Measurements from ENCODE around the gene PARD3.

DNA sequence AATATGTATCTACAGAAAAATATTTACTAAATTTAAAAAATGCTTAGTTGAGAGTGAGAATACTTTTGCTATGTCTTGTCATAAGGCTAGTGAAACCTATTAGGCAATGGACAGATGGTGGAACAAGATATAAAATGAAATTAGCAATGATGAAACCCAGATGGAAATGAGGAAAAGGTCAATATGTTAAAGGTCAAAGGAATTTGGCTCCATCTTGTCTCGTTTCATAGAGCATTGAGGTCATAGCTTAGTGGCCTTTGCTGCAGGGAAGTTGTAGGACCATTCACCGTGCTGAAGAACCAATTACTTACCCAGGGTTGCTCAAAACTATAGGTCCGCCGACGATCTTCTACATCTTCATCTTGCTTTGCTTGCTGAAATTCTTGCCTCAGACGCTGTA is 683.9 kb downstream of the PARD3 start:
- TF ChIP-seq, protein P1, sequence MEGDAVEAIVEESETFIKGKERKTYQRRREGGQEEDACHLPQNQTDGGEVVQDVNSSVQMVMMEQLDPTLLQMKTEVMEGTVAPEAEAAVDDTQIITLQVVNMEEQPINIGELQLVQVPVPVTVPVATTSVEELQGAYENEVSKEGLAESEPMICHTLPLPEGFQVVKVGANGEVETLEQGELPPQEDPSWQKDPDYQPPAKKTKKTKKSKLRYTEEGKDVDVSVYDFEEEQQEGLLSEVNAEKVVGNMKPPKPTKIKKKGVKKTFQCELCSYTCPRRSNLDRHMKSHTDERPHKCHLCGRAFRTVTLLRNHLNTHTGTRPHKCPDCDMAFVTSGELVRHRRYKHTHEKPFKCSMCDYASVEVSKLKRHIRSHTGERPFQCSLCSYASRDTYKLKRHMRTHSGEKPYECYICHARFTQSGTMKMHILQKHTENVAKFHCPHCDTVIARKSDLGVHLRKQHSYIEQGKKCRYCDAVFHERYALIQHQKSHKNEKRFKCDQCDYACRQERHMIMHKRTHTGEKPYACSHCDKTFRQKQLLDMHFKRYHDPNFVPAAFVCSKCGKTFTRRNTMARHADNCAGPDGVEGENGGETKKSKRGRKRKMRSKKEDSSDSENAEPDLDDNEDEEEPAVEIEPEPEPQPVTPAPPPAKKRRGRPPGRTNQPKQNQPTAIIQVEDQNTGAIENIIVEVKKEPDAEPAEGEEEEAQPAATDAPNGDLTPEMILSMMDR (IDR thresholded peaks at IDR 0.05; ENCODE audit: extremely low read depth in 1 of 2, insufficient read depth in 1 of 2, low read depth in 1 of 2, low read length in 2 of 2): no peak
- TF ChIP-seq POLR2AphosphoS5 (IDR thresholded peaks at IDR 0.05; ENCODE audit: insufficient read depth, low read depth, low read length) (no peak), MAX (IDR thresholded peaks at IDR 0.05; ENCODE audit: insufficient read depth, insufficient read length) (no peak), EZH2 (IDR thresholded peaks at IDR 0.05; ENCODE audit: borderline replicate concordance, low read depth, low read length, severe bottlenecking) (no peak), POLR2A (IDR thresholded peaks at IDR 0.05; ENCODE audit: low read depth, low read length) (no peak), GATA2 (IDR thresholded peaks at IDR 0.05; ENCODE audit: insufficient read depth, insufficient read length, low read depth, low read length) (no peak), FOS (IDR thresholded peaks at IDR 0.05; ENCODE audit: borderline replicate concordance, insufficient read depth, low read length) (no peak), JUN (IDR thresholded peaks at IDR 0.05; ENCODE audit: borderline replicate concordance, insufficient read depth, insufficient read length, low read depth) (no peak), MYC (IDR thresholded peaks at IDR 0.05; ENCODE audit: low read depth, low read length) (no peak)
